GM12878 (cell line): ENCODE measurements around the gene ATIC. TPM values are rescaled to one million over a fixed set of nuclear protein-coding genes. Genes with fewer than 3 reads are reported as not detected.
A peak's percentile ranks its signal among the peaks of the same experiment; 100 is the strongest.

ENCODE experiments used
- ATAC-seq: fragments of 200-7000 bp; cut with Tn5 transposase; 3 replicates; pipeline ENCODE4 v1.9.1; 2020; ENCODE audit warnings: mild to moderate bottlenecking, moderate library complexity
- BruUV-seq: library from RNA; stranded (reverse); fragments of 400-500 nt; replicated peaks from 2 replicates; lab custom pipeline; 2021; lab: Mats Ljungman, UMichigan
- CTCF ChIA-PET: fragments of 300-600 bp; sonication (Branson Sonifier 250); formaldehyde crosslinking; extraction: SDS; loops from one replicate; lab custom pipeline; 2021; ENCODE audit warnings: inconsistent platforms; lab: Yijun Ruan, JAX
- POLR2A ChIA-PET: fragments of 350-600 bp; formaldehyde crosslinking; extraction: SDS; loops from one replicate; lab custom pipeline; 2021; ENCODE audit warnings: inconsistent platforms; lab: Charles Lee
- RAD21 ChIA-PET: fragments of 300-600 bp; sonication (Branson Sonifier 250); formaldehyde crosslinking; loops from one replicate; lab custom pipeline; 2023; ENCODE audit warnings: antibody characterized with exemption; ENCODE audit not compliant: unreplicated experiment; lab: Charles Lee
- SMC1A ChIA-PET: fragments of 300-600 bp; sonication (Branson Sonifier 250); formaldehyde crosslinking; loops from one replicate; lab custom pipeline; 2023; ENCODE audit not compliant: unreplicated experiment, uncharacterized antibody; lab: Charles Lee
- DNase-seq: peaks from one replicate; pipeline ENCODE4 v3.0.0-alpha.2; 2011; ENCODE audit warnings: low read depth, low spot score
- FAIRE-seq: peaks from 3 replicates; lab custom pipeline; 2011; peaks lifted over from hg19 to GRCh38; lab: Jason Lieb, UNC
- H2AFZ ChIP-seq: 2 replicates; pipeline ENCODE4 v1.6.0; 2011; ENCODE audit warnings: low read depth, low read length, control low read depth; ENCODE audit not compliant: control insufficient read depth
- H3K27ac ChIP-seq: 2 replicates; pipeline ENCODE4 v1.5.1; 2011; ENCODE audit warnings: control low read depth; ENCODE audit not compliant: control insufficient read depth, insufficient read depth
- H3K27me3 ChIP-seq, 2 experiments: replicated peaks in 1 of 2; 2 replicates each; pipeline versions ENCODE4 v1.6.0 to v1.6.1; 2011; ENCODE audit warnings: low read length in 1 of 2; ENCODE audit not compliant: control insufficient read depth in 2 of 2, insufficient read depth in 2 of 2
- H3K36me3 ChIP-seq, 2 experiments: 2 replicates each; pipeline ENCODE4 v1.5.1; 2011; ENCODE audit warnings: low read length in 1 of 2; ENCODE audit not compliant: control insufficient read depth in 2 of 2, insufficient read depth in 2 of 2
- H3K4me1 ChIP-seq: 2 replicates; pipeline ENCODE4 v1.6.1; 2011; ENCODE audit warnings: mild to moderate bottlenecking, low read length, moderate library complexity, mixed read lengths; ENCODE audit not compliant: control insufficient read depth, insufficient read depth
- H3K4me2 ChIP-seq: 2 replicates; pipeline ENCODE4 v1.6.0; 2011; ENCODE audit warnings: control low read depth; ENCODE audit not compliant: control insufficient read depth, insufficient read depth
- H3K4me3 ChIP-seq: fragments of 200-600 bp; sonication (generic); 2 replicates; pipeline ENCODE4 v1.5.1; 2016
- H3K79me2 ChIP-seq: 2 replicates; pipeline ENCODE4 v1.6.0; 2011; ENCODE audit warnings: low read length; ENCODE audit not compliant: control insufficient read depth, insufficient read depth
- H3K9ac ChIP-seq: 2 replicates; pipeline ENCODE4 v1.8.0; 2011; ENCODE audit warnings: low read length, control low read depth, mixed read lengths; ENCODE audit not compliant: control insufficient read depth, insufficient read depth
- H3K9me3 ChIP-seq: replicated peaks from 3 replicates; pipeline ENCODE4 v1.5.1; 2011; ENCODE audit warnings: mild to moderate bottlenecking, low read length; ENCODE audit not compliant: control insufficient read depth, insufficient read depth
- H4K20me1 ChIP-seq: 2 replicates; pipeline ENCODE4 v1.6.0; 2011; ENCODE audit not compliant: control insufficient read depth, insufficient read depth
- ATF7 ChIP-seq: fragments of 450-650 bp; IDR thresholded peaks from 2 replicates; pipeline ENCODE4 v1.6.1; 2016; ENCODE audit warnings: low read depth, mild to moderate bottlenecking
- CTCF ChIP-seq, 3 experiments: IDR thresholded peaks in 2 of 3; conservative IDR thresholded peaks in 1 of 3; 2 replicates each; pipeline ENCODE4 v1.5.1; 2011; ENCODE audit warnings: low read depth in 3 of 3, low read length in 3 of 3, mild to moderate bottlenecking in 3 of 3, control low read depth in 2 of 3, moderate library complexity in 2 of 3, inconsistent platforms in 1 of 3, mixed read lengths in 1 of 3; ENCODE audit not compliant: control insufficient read depth in 2 of 3, insufficient read depth in 1 of 3; ENCODE audit errors: extremely low read depth in 1 of 3
- DPF2 ChIP-seq: fragments of 450-650 bp; IDR thresholded peaks from 2 replicates; pipeline ENCODE4 v1.6.1; 2017; ENCODE audit warnings: mild to moderate bottlenecking
- IKZF1 ChIP-seq: fragments of 450-650 bp; conservative IDR thresholded peaks from 2 replicates; pipeline ENCODE4 v1.6.1; 2017; ENCODE audit warnings: antibody characterized with exemption, mild to moderate bottlenecking
- IKZF2 ChIP-seq, 2 experiments: fragments of 450-650 bp; IDR thresholded peaks; 2 replicates each; pipeline ENCODE4 v1.6.1; 2017; ENCODE audit warnings: mild to moderate bottlenecking in 2 of 2, moderate library complexity in 2 of 2
- JUNB ChIP-seq: IDR thresholded peaks from 2 replicates; pipeline ENCODE4 v1.6.1; 2016; ENCODE audit warnings: antibody characterized with exemption, mild to moderate bottlenecking
- MTA2 ChIP-seq: fragments of 450-650 bp; IDR thresholded peaks from 2 replicates; pipeline ENCODE4 v1.6.1; 2016; ENCODE audit warnings: low read depth, mild to moderate bottlenecking, moderate library complexity
- MTA3 ChIP-seq: IDR thresholded peaks from 2 replicates; pipeline ENCODE4 v1.6.1; 2012; ENCODE audit warnings: low read length, inconsistent platforms, borderline replicate concordance
- NFIC ChIP-seq: IDR thresholded peaks from 2 replicates; pipeline ENCODE4 v1.6.1; 2012; ENCODE audit warnings: low read depth, mild to moderate bottlenecking, inconsistent platforms, low read length, moderate library complexity
- PAX5 ChIP-seq: IDR thresholded peaks from 2 replicates; pipeline ENCODE4 v1.6.1; 2011; ENCODE audit warnings: low read depth, low read length, borderline replicate concordance
- RAD51 ChIP-seq: fragments of 450-650 bp; IDR thresholded peaks from 2 replicates; pipeline ENCODE4 v1.6.1; 2016; ENCODE audit warnings: moderate library complexity, mild to moderate bottlenecking, inconsistent platforms
- RUNX3 ChIP-seq: IDR thresholded peaks from 2 replicates; pipeline ENCODE4 v1.6.1; 2012; ENCODE audit warnings: low read length, inconsistent platforms
- ZSCAN29 ChIP-seq: fragments of 450-650 bp; IDR thresholded peaks from 2 replicates; pipeline ENCODE4 v1.6.1; 2017; ENCODE audit warnings: mild to moderate bottlenecking, moderate library complexity
- WGBS: methylation state at CpG from one replicate; pipeline ENCODE4 v1.1.6; 2016; ENCODE audit warnings: low lambda C conversion rate; ENCODE audit not compliant: insufficient replicate concordance, insufficient coverage; ENCODE audit errors: missing lambda C conversion rate; 5-methylcytosine and 5-hydroxymethylcytosine counted together
- in situ Hi-C: fragments of 300-500 bp; cut with MboI; formaldehyde crosslinking; loops from 9 replicates; pipeline ENCODE4 v1.14.3; 2018; ENCODE audit warnings: mixed read lengths
- intact Hi-C: fragments of 100-400 bp; cut with micrococcal nuclease; formaldehyde crosslinking; loops from one replicate; pipeline ENCODE4 v1.14.2; 2022; ENCODE audit not compliant: unreplicated experiment
- polyA plus RNA-seq, 11 experiments: library from polyadenylated mRNA; depleted of rRNA in 4 of 11; unstranded in 6 of 11; stranded (reverse) in 5 of 11; fragments of >200 nt; fragmentation: Nextera tagmentation in 4 of 11; fragmentation: Illumina TruSeq in 1 of 11; extraction: Ambion mirVana in 4 of 11; extraction: Trizol in 1 of 11; gene quantifications; 1 replicate in 1 of 11; 2 replicates in 10 of 11; pipeline versions ENCODE4 v1.2.1 to v1.2.3, GENCODE V29; 2011 to 2016; ENCODE audit warnings: inconsistent platforms in 2 of 11, missing spikeins in 2 of 11, low read depth in 1 of 11
- total RNA-seq, 4 experiments: library from RNA; depleted of rRNA in 3 of 4; stranded (reverse); fragments of >200 nt in 3 of 4; fragmentation: Illumina TruSeq in 1 of 4; extraction: Trizol in 1 of 4; gene quantifications; 2 replicates each; pipeline versions ENCODE4 v1.2.1 to v1.2.3, GENCODE V29; 2013 to 2021
- TF ChIP-seq, protein P1 (sequence below): IDR thresholded peaks from 2 replicates; pipeline ENCODE4 v1.6.1; 2012; ENCODE audit warnings: mild to moderate bottlenecking, low read depth, low read length

The ATIC gene
- total and polyA plus RNA-seq, 10 of the 15 experiments (the other 5 are each of a cell fraction or from before 2014, with no cell fraction given): 45.1 to 518 (median 306) TPM

- ChIA-PET CTCF (interaction anchor here (0.6 kb wide), 1 partner anchor 46 kb away, joined by 3 read pairs; no protein-coding TSS in a partner anchor), POLR2A (no interaction called here), SMC1A (interaction anchor here (0.6 to 1.6 kb wide), 3 partner anchors 20 to 342 kb away, joined by 3 to 4 read pairs (median 3); no protein-coding TSS in a partner anchor), RAD21 (no interaction called here)
- no peak overlapping the region for H3K4me3 ChIP-seq
- FAIRE-seq (no peak), ATAC-seq (peak; percentile 96), DNase-seq (peak; percentile 20)
- H3K36me3 ChIP-seq: peaks cover 5 to 41% of the 10 kb centered on the region in 2 experiments
- no TSS peak for BruUV-seq
- H3K27me3 ChIP-seq: no peaks in the 10 kb centered on the region
- in situ Hi-C loops (no loop called here), intact Hi-C loops (loop anchor here (5.0 kb wide), 1 partner anchor 371 kb away; no protein-coding TSS in a partner anchor)
- peaks cover 13% of the 10 kb centered on the region for H3K79me2 ChIP-seq
- H2AFZ ChIP-seq: no peak overlapping the region
- H3K4me1 ChIP-seq: peaks cover 8% of the 10 kb centered on the region; the same call in 1 of the 2 replicates
- 42% methylated on average over 5 of the region's 5 CpGs for WGBS
- H4K20me1 ChIP-seq: no peaks in the 10 kb centered on the region
- no peak overlapping the region for H3K9ac ChIP-seq
- peak; percentile 35; the same call in 1 of the 2 replicates for TF ChIP-seq RAD51
- TF ChIP-seq DPF2: 0 out of 2 replicates have a peak, but pooled peaks have one; percentile 25
- TF ChIP-seq, protein P1, sequence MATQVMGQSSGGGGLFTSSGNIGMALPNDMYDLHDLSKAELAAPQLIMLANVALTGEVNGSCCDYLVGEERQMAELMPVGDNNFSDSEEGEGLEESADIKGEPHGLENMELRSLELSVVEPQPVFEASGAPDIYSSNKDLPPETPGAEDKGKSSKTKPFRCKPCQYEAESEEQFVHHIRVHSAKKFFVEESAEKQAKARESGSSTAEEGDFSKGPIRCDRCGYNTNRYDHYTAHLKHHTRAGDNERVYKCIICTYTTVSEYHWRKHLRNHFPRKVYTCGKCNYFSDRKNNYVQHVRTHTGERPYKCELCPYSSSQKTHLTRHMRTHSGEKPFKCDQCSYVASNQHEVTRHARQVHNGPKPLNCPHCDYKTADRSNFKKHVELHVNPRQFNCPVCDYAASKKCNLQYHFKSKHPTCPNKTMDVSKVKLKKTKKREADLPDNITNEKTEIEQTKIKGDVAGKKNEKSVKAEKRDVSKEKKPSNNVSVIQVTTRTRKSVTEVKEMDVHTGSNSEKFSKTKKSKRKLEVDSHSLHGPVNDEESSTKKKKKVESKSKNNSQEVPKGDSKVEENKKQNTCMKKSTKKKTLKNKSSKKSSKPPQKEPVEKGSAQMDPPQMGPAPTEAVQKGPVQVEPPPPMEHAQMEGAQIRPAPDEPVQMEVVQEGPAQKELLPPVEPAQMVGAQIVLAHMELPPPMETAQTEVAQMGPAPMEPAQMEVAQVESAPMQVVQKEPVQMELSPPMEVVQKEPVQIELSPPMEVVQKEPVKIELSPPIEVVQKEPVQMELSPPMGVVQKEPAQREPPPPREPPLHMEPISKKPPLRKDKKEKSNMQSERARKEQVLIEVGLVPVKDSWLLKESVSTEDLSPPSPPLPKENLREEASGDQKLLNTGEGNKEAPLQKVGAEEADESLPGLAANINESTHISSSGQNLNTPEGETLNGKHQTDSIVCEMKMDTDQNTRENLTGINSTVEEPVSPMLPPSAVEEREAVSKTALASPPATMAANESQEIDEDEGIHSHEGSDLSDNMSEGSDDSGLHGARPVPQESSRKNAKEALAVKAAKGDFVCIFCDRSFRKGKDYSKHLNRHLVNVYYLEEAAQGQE: no peak
- peak; percentile 35; the same call in 1 of the 2 replicates for TF ChIP-seq IKZF1
- TF ChIP-seq PAX5: peak; percentile 61; the same call in 1 of the 2 replicates
- TF ChIP-seq JUNB: peak; percentile 45
- peak; percentile 84 for TF ChIP-seq RUNX3
- TF ChIP-seq ATF7: 0 out of 2 replicates have a peak, but pooled peaks have one; percentile 26
- TF ChIP-seq IKZF2 (IDR thresholded peaks at IDR 0.05): peak in 1 of 2 experiments; percentile 31; a peak in 2 of 4 replicates
- peak; percentile 94 for TF ChIP-seq ZSCAN29
- no peak for TF ChIP-seq CTCF (IDR thresholded peaks at IDR 0.05 in 2 of 3, conservative IDR thresholded peaks at IDR 0.05 in 1 of 3; ENCODE audit: control insufficient read depth in 2 of 3, extremely low read depth in 1 of 3, insufficient read depth in 1 of 3, low read depth in 3 of 3, low read length in 3 of 3)
- peak; percentile 76 for TF ChIP-seq MTA2
- TF ChIP-seq NFIC: peak; percentile 29; the same call in 1 of the 2 replicates
- TF ChIP-seq MTA3: no peak
- H3K4me2 ChIP-seq: no peak overlapping the region
- no peaks in the 10 kb centered on the region for H3K9me3 ChIP-seq
- H3K27ac ChIP-seq: no peak overlapping the region
Measured at GRCh38 chr2:215332872-215333595, 21.2 kb downstream of the ATIC start.
